RWPE1 (cell line): ENCODE results near the gene NOPCHAP1.

Experiments
- CTCF ChIA-PET: fragments of 350-600 bp; sonication (Branson Sonifier 250); formaldehyde crosslinking; extraction: SDS; loops from one replicate; lab custom pipeline; 2021; lab: Yijun Ruan, JAX
- POLR2A ChIA-PET: fragments of 400-600 bp; formaldehyde crosslinking; extraction: SDS; loops from one replicate; lab custom pipeline; 2020; ENCODE audit warnings: antibody characterized with exemption; ENCODE audit not compliant: low non-redundant PET; lab: Yijun Ruan, JAX
- DNase-seq: peaks from one replicate; pipeline ENCODE4 v3.0.0; 2012; ENCODE audit warnings: low spot score
- H3K27ac ChIP-seq: fragments of 450-650 bp; 2 replicates; pipeline ENCODE4 v1.5.1; 2017
- CTCF ChIP-seq: fragments of 450-650 bp; conservative IDR thresholded peaks from 2 replicates; pipeline ENCODE4 v1.5.1; 2017; ENCODE audit warnings: low read depth, mild to moderate bottlenecking

The NOPCHAP1 gene

GRCh38 chr12:104997541-104997940 is 11.4 kb downstream of the NOPCHAP1 start:
- DNase-seq = no peak
- H3K27ac ChIP-seq = no peak overlapping the region
- ChIA-PET POLR2A (no interaction called here), CTCF (no interaction called here)
- TF ChIP-seq CTCF = no peak

- no peak for DNase-seq
- CTCF ChIA-PET = no interaction called here
- POLR2A ChIA-PET = no interaction called here
- H3K27ac ChIP-seq = no peak overlapping the region; the same call in 1 of the 2 replicates
- no peak for TF ChIP-seq CTCF
These were observed 12.6 kb downstream of the NOPCHAP1 start for GRCh38 chr12:104998423-104999346.

- ChIA-PET CTCF (no interaction called here), POLR2A (no interaction called here)
- no peak overlapping the region for H3K27ac ChIP-seq
- TF ChIP-seq CTCF = no peak
- no peak for DNase-seq
These were observed 13.2 kb downstream of the NOPCHAP1 start for GRCh38 chr12:104999347-104999685.

GRCh38 chr12:105001476-105001875 is 15.4 kb downstream of the NOPCHAP1 start:
- ChIA-PET POLR2A (no interaction called here), CTCF (no interaction called here)
- no peak for DNase-seq

GRCh38 chr12:105013892-105014291 is 27.8 kb downstream of the NOPCHAP1 start:
- ChIA-PET CTCF (no interaction called here), POLR2A (no interaction called here)
- H3K27ac ChIP-seq = no peak overlapping the region
- DNase-seq = no peak
- TF ChIP-seq CTCF = no peak

More at GRCh38 chr12:105001476-105001875, 15.4 kb downstream of the NOPCHAP1 start:
- TF ChIP-seq CTCF = no peak
- no peak overlapping the region for H3K27ac ChIP-seq

- ChIA-PET CTCF (no interaction called here), POLR2A (no interaction called here)
- no peak overlapping the region for H3K27ac ChIP-seq
- no peak for TF ChIP-seq CTCF
- no peak for DNase-seq
These were observed 28.5 kb downstream of the NOPCHAP1 start for GRCh38 chr12:105014603-105015002.
